Activated CD8-positive, alpha-beta T cell treated with anti-CD3 and anti-CD28 coated beads, Interleukin-2, amount 10 ng/mL, durations not matched to agents 7 days and 5 days (primary cell): ENCODE measurements around the gene MOGAT1. TPM values are rescaled to one million over a fixed set of nuclear protein-coding genes. Genes with fewer than 3 reads are reported as not detected.
"Not testable (repeated sequence)": the region's sequence is repeated elsewhere in the genome, so short reads cannot be mapped to it uniquely, and the experiment has no call there.

Experiments
- ATAC-seq: fragments of 150-1000 bp; cut with Tn5 transposase; one replicate; pipeline ENCODE4 v1.10.0; 2021; ENCODE audit warnings: moderate library complexity
- CTCF ChIA-PET: fragments of 350-600 bp; sonication (Branson Sonifier 250); formaldehyde crosslinking; loops from one replicate; lab custom pipeline; 2021; ENCODE audit warnings: antibody characterized with exemption; lab: Charles Lee
- POLR2A ChIA-PET: fragments of 350-600 bp; sonication (Branson Sonifier 250); formaldehyde crosslinking; loops from one replicate; lab custom pipeline; 2021; ENCODE audit warnings: antibody characterized with exemption; lab: Charles Lee
- DNase-seq: peaks from one replicate; pipeline ENCODE4 v3.0.0-alpha.2; 2020
- H3K27ac Mint-ChIP-seq: one replicate; pipeline ENCODE4 v1.8.0; 2021; ENCODE audit warnings: mild to moderate bottlenecking, mixed read lengths
- H3K27me3 Mint-ChIP-seq: one replicate; pipeline ENCODE4 v1.8.0; 2021; ENCODE audit warnings: low read depth, mixed read lengths
- H3K36me3 Mint-ChIP-seq: one replicate; pipeline ENCODE4 v1.8.0; 2021; ENCODE audit warnings: low read depth, mixed read lengths
- H3K4me1 Mint-ChIP-seq: one replicate; pipeline ENCODE4 v1.8.0; 2021; ENCODE audit warnings: low read depth, mixed read lengths
- H3K4me3 Mint-ChIP-seq: one replicate; pipeline ENCODE4 v1.8.0; 2021; ENCODE audit warnings: mild to moderate bottlenecking, mixed read lengths
- H3K9me3 Mint-ChIP-seq: one replicate; pipeline ENCODE4 v1.8.0; 2022; ENCODE audit warnings: mixed read lengths; ENCODE audit not compliant: insufficient read depth
- total RNA-seq, 2 experiments: library from RNA; stranded (reverse); gene quantifications; one replicate each; pipeline ENCODE4 v1.2.3, GENCODE V29; 2021

Gene MOGAT1
- total RNA-seq, 2 experiments from 2014 or later = not detected

- Mint-ChIP-seq H3K27me3 (peaks cover 7% of the 10 kb centered on the region), H3K27ac (no peak overlapping the region), H3K4me3 (no peak overlapping the region), H3K36me3 (no peaks in the 10 kb centered on the region), H3K4me1 (peaks cover 27% of the 10 kb centered on the region), H3K9me3 (no peaks in the 10 kb centered on the region)
- CTCF ChIA-PET = interaction anchor here (0.7 to 1.0 kb wide), 3 partner anchors 13 to 55 kb away, joined by 3 read pairs; no protein-coding TSS in a partner anchor
- ATAC-seq = no peak
- POLR2A ChIA-PET = no interaction called here
- DNase-seq = no peak
These were observed 74.5 kb downstream of the MOGAT1 start for GRCh38 chr2:222745836-222746559.

- no peak overlapping the region for H3K4me3 Mint-ChIP-seq
- DNase-seq = peak; percentile 23
- peaks cover 7% of the 10 kb centered on the region for H3K27me3 Mint-ChIP-seq
- ChIA-PET CTCF (interaction anchor here (1.0 kb wide), 1 partner anchor 50 kb away, joined by 3 read pairs; no protein-coding TSS in a partner anchor), POLR2A (no interaction called here)
- no peaks in the 10 kb centered on the region for H3K36me3 Mint-ChIP-seq
- no peak for ATAC-seq
- no peaks in the 10 kb centered on the region for H3K9me3 Mint-ChIP-seq
- H3K4me1 Mint-ChIP-seq = peaks cover 42% of the 10 kb centered on the region
- H3K27ac Mint-ChIP-seq = no peak overlapping the region
These were observed 76.2 kb downstream of the MOGAT1 start for GRCh38 chr2:222747526-222748160.

GRCh38 chr2:222750533-222750932 lies 79.1 kb downstream of the MOGAT1 start:
- H3K4me1 Mint-ChIP-seq = peaks cover 46% of the 10 kb centered on the region
- ChIA-PET POLR2A (no interaction called here), CTCF (interaction anchor here (1.2 to 2.1 kb wide), 3 partner anchors 43 to 189 kb away, joined by 5 to 7 read pairs (median 6); no protein-coding TSS in a partner anchor)
- no peaks in the 10 kb centered on the region for H3K9me3 Mint-ChIP-seq
- ATAC-seq (no peak), DNase-seq (no peak)
- peaks cover 19% of the 10 kb centered on the region for H3K27me3 Mint-ChIP-seq
- H3K4me3 Mint-ChIP-seq = no peak overlapping the region
- no peaks in the 10 kb centered on the region for H3K36me3 Mint-ChIP-seq
- no peak overlapping the region for H3K27ac Mint-ChIP-seq

- POLR2A ChIA-PET = no interaction called here
- no peak for ATAC-seq
- Mint-ChIP-seq H3K27me3 (peaks cover 17% of the 10 kb centered on the region), H3K36me3 (no peaks in the 10 kb centered on the region), H3K27ac (no peak overlapping the region), H3K4me3 (no peak overlapping the region), H3K4me1 (peaks cover 47% of the 10 kb centered on the region), H3K9me3 (no peaks in the 10 kb centered on the region)
- no peak for DNase-seq
- CTCF ChIA-PET = interaction anchor here (1.2 to 2.1 kb wide), 2 partner anchors 46 to 188 kb away, joined by 6 to 7 read pairs; no protein-coding TSS in a partner anchor
These were observed 79.8 kb downstream of the MOGAT1 start for GRCh38 chr2:222751238-222751637.

- POLR2A ChIA-PET = no interaction called here
These were observed 80.6 kb downstream of the MOGAT1 start for GRCh38 chr2:222751821-222752719.

GRCh38 chr2:222752746-222753145 lies 81.3 kb downstream of the MOGAT1 start:
- peaks cover 21% of the 10 kb centered on the region for H3K27me3 Mint-ChIP-seq
- POLR2A ChIA-PET = no interaction called here
- H3K27ac Mint-ChIP-seq = no peak overlapping the region
- H3K9me3 Mint-ChIP-seq = no peaks in the 10 kb centered on the region
- H3K4me3 Mint-ChIP-seq = peak overlapping the region; percentile 37
- H3K4me1 Mint-ChIP-seq = peaks cover 39% of the 10 kb centered on the region
- no peak for DNase-seq
- no peaks in the 10 kb centered on the region for H3K36me3 Mint-ChIP-seq
- no peak for ATAC-seq
- CTCF ChIA-PET = interaction anchor here (0.7 to 2.1 kb wide), 8 partner anchors 14 to 150 kb away, joined by 3 to 11 read pairs (median 4); no protein-coding TSS in a partner anchor

More at GRCh38 chr2:222751821-222752719, 80.6 kb downstream of the MOGAT1 start:
- Mint-ChIP-seq H3K27me3 (peaks cover 21% of the 10 kb centered on the region), H3K27ac (no peak overlapping the region), H3K4me1 (peaks cover 46% of the 10 kb centered on the region), H3K9me3 (no peaks in the 10 kb centered on the region), H3K36me3 (no peaks in the 10 kb centered on the region), H3K4me3 (peak overlapping the region; percentile 37)
- peak; percentile 84 for DNase-seq
- peak; percentile 96 for ATAC-seq
- CTCF ChIA-PET = interaction anchor here (0.7 to 2.1 kb wide), 8 partner anchors 15 to 187 kb away, joined by 3 to 11 read pairs (median 6); no protein-coding TSS in a partner anchor

- ATAC-seq (no peak), DNase-seq (no peak)
- H3K27ac Mint-ChIP-seq = no peak overlapping the region
- H3K4me3 Mint-ChIP-seq = no peak overlapping the region
- H3K9me3 Mint-ChIP-seq = no peaks in the 10 kb centered on the region
- ChIA-PET CTCF (interaction anchor here (0.9 to 2.1 kb wide), 5 partner anchors 13 to 150 kb away, joined by 4 to 11 read pairs (median 6); no protein-coding TSS in a partner anchor), POLR2A (interaction anchor here (0.7 kb wide), 1 partner anchor 42 kb away, joined by 3 read pairs; no protein-coding TSS in a partner anchor)
- no peaks in the 10 kb centered on the region for H3K36me3 Mint-ChIP-seq
- H3K27me3 Mint-ChIP-seq = peaks cover 21% of the 10 kb centered on the region
- H3K4me1 Mint-ChIP-seq = peaks cover 34% of the 10 kb centered on the region
These were observed 81.9 kb downstream of the MOGAT1 start for GRCh38 chr2:222753251-222753824.

GRCh38 chr2:222754324-222754930 lies 83.0 kb downstream of the MOGAT1 start:
- Mint-ChIP-seq H3K9me3 (no peaks in the 10 kb centered on the region), H3K4me3 (no peak overlapping the region), H3K36me3 (no peaks in the 10 kb centered on the region), H3K27me3 (peaks cover 18% of the 10 kb centered on the region), H3K27ac (no peak overlapping the region), H3K4me1 (peaks cover 34% of the 10 kb centered on the region)
- POLR2A ChIA-PET = interaction anchor here (0.6 kb wide), 1 partner anchor 35 kb away, joined by 5 read pairs; no protein-coding TSS in a partner anchor
- DNase-seq (no peak), ATAC-seq (no peak)
- CTCF ChIA-PET = interaction anchor here (1.5 kb wide), 1 partner anchor 149 kb away, joined by 4 read pairs; no protein-coding TSS in a partner anchor

GRCh38 chr2:222755593-222755992 lies 84.1 kb downstream of the MOGAT1 start:
- ATAC-seq, DNase-seq, H3K9me3 Mint-ChIP-seq, H3K36me3 Mint-ChIP-seq, H3K4me3 Mint-ChIP-seq, H3K27ac Mint-ChIP-seq, POLR2A ChIA-PET: not testable (repeated sequence)
- CTCF ChIA-PET = interaction anchor here (1.0 kb wide), 1 partner anchor 10 kb away, joined by 3 read pairs; no protein-coding TSS in a partner anchor
- Mint-ChIP-seq H3K27me3 (peaks cover 19% of the 10 kb centered on the region), H3K4me1 (peaks cover 34% of the 10 kb centered on the region)

- POLR2A ChIA-PET = no interaction called here
- H3K4me3 Mint-ChIP-seq = no peak overlapping the region
- CTCF ChIA-PET = interaction anchor here (1.0 kb wide), 1 partner anchor 9 kb away, joined by 3 read pairs; no protein-coding TSS in a partner anchor
- peaks cover 30% of the 10 kb centered on the region for H3K4me1 Mint-ChIP-seq
- ATAC-seq (no peak), DNase-seq (no peak)
- no peak overlapping the region for H3K27ac Mint-ChIP-seq
- peaks cover 21% of the 10 kb centered on the region for H3K27me3 Mint-ChIP-seq
- no peaks in the 10 kb centered on the region for H3K9me3 Mint-ChIP-seq
- no peaks in the 10 kb centered on the region for H3K36me3 Mint-ChIP-seq
These were observed 84.9 kb downstream of the MOGAT1 start for GRCh38 chr2:222756362-222756831.
